GM13976 (cell line): ENCODE measurements around the gene MCAM.

Source experiments
- DNase-seq: peaks from one replicate; pipeline ENCODE4 v3.0.0; 2012; ENCODE audit warnings: low spot score
- in situ Hi-C: fragments of 300-500 bp; cut with MboI; formaldehyde crosslinking; loops from one replicate; pipeline ENCODE4 v1.12.0; 2022; ENCODE audit warnings: low sequenced_read_pairs, mixed read lengths, inconsistent platforms; ENCODE audit not compliant: unreplicated experiment
- TF ChIP-seq, protein P1 (sequence below): IDR thresholded peaks from 2 replicates; pipeline ENCODE4 v1.5.1; 2012; ENCODE audit warnings: borderline replicate concordance, mild to moderate bottlenecking; ENCODE audit not compliant: insufficient read depth; ENCODE audit errors: extremely low read depth, missing control alignments, control extremely low read depth

Gene MCAM

DNA sequence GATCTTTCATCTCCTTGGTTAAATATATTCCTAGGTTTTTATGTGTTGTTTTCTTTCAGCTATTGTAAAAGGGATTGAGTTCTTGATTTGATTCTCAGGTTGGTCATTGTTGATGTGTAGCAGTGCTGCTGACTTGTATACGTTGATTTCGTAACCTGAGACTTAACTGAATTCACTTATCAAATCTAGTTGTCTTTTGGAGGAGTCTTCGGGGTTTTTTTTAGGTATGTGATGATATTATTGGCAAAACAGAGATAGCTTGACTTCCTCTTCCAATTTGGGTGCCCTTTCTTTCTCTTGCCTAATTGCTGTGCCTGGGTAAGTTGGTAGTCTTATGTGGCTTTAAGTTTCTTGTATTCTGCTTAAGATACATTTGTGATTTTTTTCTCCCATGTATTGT is 57.9 kb downstream of the MCAM start:
- no peak for DNase-seq
- in situ Hi-C loops = no loop called here
- TF ChIP-seq, protein P1, sequence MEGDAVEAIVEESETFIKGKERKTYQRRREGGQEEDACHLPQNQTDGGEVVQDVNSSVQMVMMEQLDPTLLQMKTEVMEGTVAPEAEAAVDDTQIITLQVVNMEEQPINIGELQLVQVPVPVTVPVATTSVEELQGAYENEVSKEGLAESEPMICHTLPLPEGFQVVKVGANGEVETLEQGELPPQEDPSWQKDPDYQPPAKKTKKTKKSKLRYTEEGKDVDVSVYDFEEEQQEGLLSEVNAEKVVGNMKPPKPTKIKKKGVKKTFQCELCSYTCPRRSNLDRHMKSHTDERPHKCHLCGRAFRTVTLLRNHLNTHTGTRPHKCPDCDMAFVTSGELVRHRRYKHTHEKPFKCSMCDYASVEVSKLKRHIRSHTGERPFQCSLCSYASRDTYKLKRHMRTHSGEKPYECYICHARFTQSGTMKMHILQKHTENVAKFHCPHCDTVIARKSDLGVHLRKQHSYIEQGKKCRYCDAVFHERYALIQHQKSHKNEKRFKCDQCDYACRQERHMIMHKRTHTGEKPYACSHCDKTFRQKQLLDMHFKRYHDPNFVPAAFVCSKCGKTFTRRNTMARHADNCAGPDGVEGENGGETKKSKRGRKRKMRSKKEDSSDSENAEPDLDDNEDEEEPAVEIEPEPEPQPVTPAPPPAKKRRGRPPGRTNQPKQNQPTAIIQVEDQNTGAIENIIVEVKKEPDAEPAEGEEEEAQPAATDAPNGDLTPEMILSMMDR = no peak
